Gastrocnemius medialis (tissue), 4 donors: ENCODE measurements around the gene CTAGE6.
"Not testable (repeated sequence)": the region's sequence is repeated elsewhere in the genome, so short reads cannot be mapped to it uniquely, and the experiment has no call there.

ENCODE experiments used
- CTCF ChIP-seq, 5 experiments: fragments of 450-650 bp in 3 of 5; fragments of 200-600 bp in 2 of 5; sonication (generic) in 2 of 5; IDR thresholded peaks in 4 of 5; conservative IDR thresholded peaks in 1 of 5; 1 replicate in 4 of 5; 2 replicates in 1 of 5; pipeline ENCODE4 v1.5.1; 2016 to 2019; ENCODE audit warnings: antibody characterized with exemption in 5 of 5, mild to moderate bottlenecking in 3 of 5, moderate library complexity in 3 of 5
- POLR2A ChIP-seq, 2 donors: fragments of 450-650 bp; IDR thresholded peaks; one replicate each; pipeline ENCODE4 v1.6.1; 2017; ENCODE audit warnings: antibody characterized with exemption in 2 of 2, mild to moderate bottlenecking in 2 of 2, moderate library complexity in 2 of 2

GRCh38 chr7:143727561-143727960, 29.9 kb downstream of the CTAGE6 start:
- TF ChIP-seq CTCF (IDR thresholded peaks at IDR 0.05 in 4 of 5, conservative IDR thresholded peaks at IDR 0.05 in 1 of 5); POLR2A (IDR thresholded peaks at IDR 0.05): not testable (repeated sequence)
